ENCODE results near the gene CFAP77. TPM values are rescaled to one million over a fixed set of nuclear protein-coding genes. Genes with fewer than 3 reads are reported as not detected.

CFAP77 gene
- total and polyA plus RNA-seq, 4 donors: 4.9 to 12.8 (median 6.2) TPM

DNA sequence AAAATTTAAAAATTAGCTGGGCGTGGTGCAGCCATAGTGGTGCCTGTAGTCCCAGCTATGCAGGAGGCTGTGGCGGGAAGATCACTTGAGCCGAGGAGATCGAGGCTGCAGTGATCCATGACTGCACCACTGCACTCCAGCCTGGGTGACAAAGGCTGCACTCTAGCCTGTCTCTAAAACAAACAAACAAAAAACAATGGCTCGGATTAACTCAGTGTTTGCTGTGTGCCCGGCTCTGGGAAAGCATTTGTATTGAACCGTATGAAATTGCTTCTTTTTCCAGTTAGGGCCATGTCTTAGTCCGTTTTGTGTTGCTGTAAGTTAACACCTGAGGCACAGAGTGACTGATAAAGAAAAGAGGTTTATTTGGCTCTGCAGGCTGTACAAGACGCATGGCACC lies 62.6 kb downstream of the CFAP77 start:
- Histone ChIP-seq H3K9me3 (ENCODE audit: control insufficient read depth in 4 of 4, insufficient read depth in 3 of 4, low read length in 3 of 4) (no peaks in the 10 kb centered on the region), H3K9ac (ENCODE audit: insufficient read depth in 1 of 2, low read length in 2 of 2) (no peak overlapping the region), H3K4me1 (ENCODE audit: control insufficient read depth in 5 of 5, insufficient read depth in 5 of 5, low read length in 5 of 5) (no peaks in the 10 kb centered on the region), H3K4me3 (no peak overlapping the region), H3K27me3 (ENCODE audit: control insufficient read depth in 3 of 3, insufficient read depth in 3 of 3, low read length in 2 of 3) (peaks cover 0 to 7% (median 0%) of the 10 kb centered on the region in 3 donors), H3K36me3 (ENCODE audit: control insufficient read depth in 4 of 4, insufficient read depth in 4 of 4, low read length in 4 of 4) (no peaks in the 10 kb centered on the region), H3K27ac (ENCODE audit: low read depth in 1 of 2, low read length in 1 of 2) (no peak overlapping the region)
- WGBS, 2 donors: 68 to 79% methylated on average over 9 of the region's 9 CpGs
- TF ChIP-seq, protein P1, sequence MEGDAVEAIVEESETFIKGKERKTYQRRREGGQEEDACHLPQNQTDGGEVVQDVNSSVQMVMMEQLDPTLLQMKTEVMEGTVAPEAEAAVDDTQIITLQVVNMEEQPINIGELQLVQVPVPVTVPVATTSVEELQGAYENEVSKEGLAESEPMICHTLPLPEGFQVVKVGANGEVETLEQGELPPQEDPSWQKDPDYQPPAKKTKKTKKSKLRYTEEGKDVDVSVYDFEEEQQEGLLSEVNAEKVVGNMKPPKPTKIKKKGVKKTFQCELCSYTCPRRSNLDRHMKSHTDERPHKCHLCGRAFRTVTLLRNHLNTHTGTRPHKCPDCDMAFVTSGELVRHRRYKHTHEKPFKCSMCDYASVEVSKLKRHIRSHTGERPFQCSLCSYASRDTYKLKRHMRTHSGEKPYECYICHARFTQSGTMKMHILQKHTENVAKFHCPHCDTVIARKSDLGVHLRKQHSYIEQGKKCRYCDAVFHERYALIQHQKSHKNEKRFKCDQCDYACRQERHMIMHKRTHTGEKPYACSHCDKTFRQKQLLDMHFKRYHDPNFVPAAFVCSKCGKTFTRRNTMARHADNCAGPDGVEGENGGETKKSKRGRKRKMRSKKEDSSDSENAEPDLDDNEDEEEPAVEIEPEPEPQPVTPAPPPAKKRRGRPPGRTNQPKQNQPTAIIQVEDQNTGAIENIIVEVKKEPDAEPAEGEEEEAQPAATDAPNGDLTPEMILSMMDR (IDR thresholded peaks at IDR 0.05; ENCODE audit: control extremely low read depth, extremely low read depth): no peak
- no peak for ATAC-seq (ENCODE audit: insufficient read depth, low FRiP score)
- DNase-seq: no peak

DNA sequence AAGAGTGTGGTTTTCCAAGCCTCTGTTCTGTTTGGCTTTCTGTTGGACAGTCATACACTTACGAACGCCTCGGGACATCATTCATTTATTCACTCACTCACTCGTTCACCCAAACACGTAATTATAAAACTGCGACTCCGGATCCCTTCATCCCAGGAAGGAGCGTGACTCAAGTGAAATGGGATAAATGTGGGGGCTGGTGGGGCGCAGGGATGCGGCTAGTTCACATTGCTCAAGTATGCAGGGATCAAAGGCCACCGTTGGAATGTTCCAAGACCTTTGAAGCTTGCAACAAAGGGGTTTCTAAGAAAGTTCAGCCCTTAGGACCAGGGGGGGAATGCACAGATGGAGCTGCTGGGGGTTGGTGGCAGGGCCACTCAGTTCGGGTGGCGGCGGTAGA lies 64.2 kb downstream of the CFAP77 start:
- Histone ChIP-seq H3K27me3 (ENCODE audit: control insufficient read depth in 3 of 3, insufficient read depth in 3 of 3, low read length in 2 of 3) (peaks cover 0 to 4% (median 0%) of the 10 kb centered on the region in 3 donors), H3K4me1 (ENCODE audit: control insufficient read depth in 5 of 5, insufficient read depth in 5 of 5, low read length in 5 of 5) (no peaks in the 10 kb centered on the region), H3K4me3 (no peak overlapping the region), H3K9me3 (ENCODE audit: control insufficient read depth in 4 of 4, insufficient read depth in 3 of 4, low read length in 3 of 4) (no peaks in the 10 kb centered on the region), H3K27ac (ENCODE audit: low read depth in 1 of 2, low read length in 1 of 2) (no peak overlapping the region), H3K9ac (ENCODE audit: insufficient read depth in 1 of 2, low read length in 2 of 2) (no peak overlapping the region), H3K36me3 (ENCODE audit: control insufficient read depth in 4 of 4, insufficient read depth in 4 of 4, low read length in 4 of 4) (no peaks in the 10 kb centered on the region)
- TF ChIP-seq, protein P1 (IDR thresholded peaks at IDR 0.05; ENCODE audit: control extremely low read depth, extremely low read depth): no peak
- 57 to 81% methylated on average over 14 of the region's 14 CpGs for WGBS, 2 donors
- no peak for DNase-seq
- no peak for ATAC-seq (ENCODE audit: insufficient read depth, low FRiP score)

DNA sequence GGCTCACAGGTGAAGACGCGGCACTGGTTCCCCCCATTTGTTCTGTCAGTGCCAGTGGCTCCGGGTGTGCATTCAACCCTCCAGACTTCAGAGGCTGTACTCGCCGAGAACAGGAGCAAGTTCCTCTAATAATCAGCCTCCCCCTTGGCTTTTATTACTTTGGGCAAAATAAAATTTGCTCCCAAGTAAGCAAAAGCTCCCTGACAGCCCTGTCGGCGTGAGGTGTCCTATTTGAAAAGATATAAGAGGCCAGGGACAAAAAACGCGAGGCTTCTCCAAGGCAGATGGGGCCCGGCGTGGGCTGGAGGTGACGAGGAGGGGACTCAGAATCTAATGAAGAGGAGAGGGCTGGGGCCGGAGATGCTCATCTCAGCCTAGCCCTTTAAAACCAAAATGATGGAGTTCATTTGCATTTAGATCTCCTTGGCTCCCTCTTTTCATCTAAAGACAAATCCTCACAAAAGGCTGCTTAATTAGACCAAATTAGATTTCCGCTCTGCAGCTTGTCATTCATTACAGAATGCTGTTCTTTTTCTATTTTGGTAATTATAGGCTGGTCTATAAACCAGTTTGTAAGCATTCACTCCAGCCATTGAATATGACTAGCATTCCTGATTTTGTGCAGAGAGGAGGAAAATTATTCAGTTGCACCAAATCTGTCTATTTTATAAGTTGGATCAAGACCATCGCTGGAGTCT lies 68.5 kb downstream of the CFAP77 start:
- H3K27me3 ChIP-seq (ENCODE audit: control insufficient read depth in 3 of 3, insufficient read depth in 3 of 3, low read length in 2 of 3): peaks cover 0 to 11% (median under 1%) of the 10 kb centered on the region in 3 donors
- no peak overlapping the region for H3K4me3 ChIP-seq
- ATAC-seq (ENCODE audit: insufficient read depth, low FRiP score) (no peak), DNase-seq (no peak)
- no peak overlapping the region for H3K9ac ChIP-seq (ENCODE audit: insufficient read depth in 1 of 2, low read length in 2 of 2)
- no peaks in the 10 kb centered on the region for H3K36me3 ChIP-seq (ENCODE audit: control insufficient read depth in 4 of 4, insufficient read depth in 4 of 4, low read length in 4 of 4)
- no peaks in the 10 kb centered on the region for H3K9me3 ChIP-seq (ENCODE audit: control insufficient read depth in 4 of 4, insufficient read depth in 3 of 4, low read length in 3 of 4)
- no peak overlapping the region for H3K27ac ChIP-seq (ENCODE audit: low read depth in 1 of 2, low read length in 1 of 2)
- peaks cover 0 to 2% (median 0%) of the 10 kb centered on the region in 5 donors for H3K4me1 ChIP-seq (ENCODE audit: control insufficient read depth in 5 of 5, insufficient read depth in 5 of 5, low read length in 5 of 5)
- TF ChIP-seq, protein P1 (IDR thresholded peaks at IDR 0.05; ENCODE audit: control extremely low read depth, extremely low read depth): no peak
- 83 to 85% methylated on average over 15 of the region's 15 CpGs for WGBS, 2 donors

Data from lung (tissue), 12 donors.